Neural progenitor cell (in vitro differentiated cells): ENCODE results near the gene NECTIN3. TPM values are rescaled to one million over a fixed set of nuclear protein-coding genes. Genes with fewer than 3 reads are reported as not detected.

Experiments used
- DNase-seq: peaks from one replicate; pipeline ENCODE4 v3.0.0-alpha.2; 2016; ENCODE audit warnings: low spot score
- H2AFZ ChIP-seq: fragments of 200-600 bp; sonication (generic); replicated peaks from 2 replicates; pipeline ENCODE4 v1.6.1; 2016; ENCODE audit warnings: antibody characterized with exemption
- H3F3A ChIP-seq: fragments of 200-600 bp; sonication (generic); 2 replicates; pipeline ENCODE4 v1.6.1; 2016; ENCODE audit warnings: antibody characterized with exemption, low read depth
- H3K27ac ChIP-seq: fragments of 200-600 bp; sonication (generic); 2 replicates; pipeline ENCODE4 v1.5.1; 2016; ENCODE audit warnings: mild to moderate bottlenecking
- H3K27me3 ChIP-seq: fragments of 200-600 bp; sonication (generic); 2 replicates; pipeline ENCODE4 v1.6.1; 2016; ENCODE audit warnings: mild to moderate bottlenecking, moderate library complexity
- H3K36me3 ChIP-seq: fragments of 200-600 bp; sonication (generic); 2 replicates; pipeline ENCODE4 v1.5.1; 2016
- H3K4me1 ChIP-seq: fragments of 200-600 bp; sonication (generic); 2 replicates; pipeline ENCODE4 v1.6.1; 2016; ENCODE audit warnings: mixed run types
- H3K4me2 ChIP-seq: fragments of 200-600 bp; sonication (generic); 2 replicates; pipeline ENCODE4 v1.6.1; 2016
- H3K4me3 ChIP-seq: fragments of 200-600 bp; sonication (generic); 2 replicates; pipeline ENCODE4 v1.5.1; 2016
- H3K79me2 ChIP-seq: fragments of 200-600 bp; sonication (generic); 2 replicates; pipeline ENCODE4 v1.6.1; 2016; ENCODE audit warnings: low read depth
- H3K9ac ChIP-seq: fragments of 200-600 bp; sonication (generic); 2 replicates; pipeline ENCODE4 v1.6.1; 2016
- H3K9me3 ChIP-seq: fragments of 200-600 bp; sonication (generic); 2 replicates; pipeline ENCODE4 v1.5.1; 2016; ENCODE audit warnings: low read depth
- H4K20me1 ChIP-seq: fragments of 200-600 bp; sonication (generic); 2 replicates; pipeline ENCODE4 v1.6.1; 2016; ENCODE audit warnings: low read depth
- H3K27ac Mint-ChIP-seq: 3 replicates; pipeline ENCODE4 v1.8.0; 2021; ENCODE audit warnings: mixed read lengths
- H3K27me3 Mint-ChIP-seq: 2 replicates; pipeline ENCODE4 v1.8.0; 2022; ENCODE audit warnings: low read depth, mild to moderate bottlenecking, inconsistent platforms, moderate library complexity, mixed read lengths; ENCODE audit not compliant: insufficient read depth
- H3K36me3 Mint-ChIP-seq: 3 replicates; pipeline ENCODE4 v1.8.0; 2021; ENCODE audit warnings: mixed read lengths
- H3K4me1 Mint-ChIP-seq: 3 replicates; pipeline ENCODE4 v1.8.0; 2021; ENCODE audit warnings: mixed read lengths
- H3K4me3 Mint-ChIP-seq: 3 replicates; pipeline ENCODE4 v1.8.0; 2021; ENCODE audit warnings: mild to moderate bottlenecking, moderate library complexity, mixed read lengths
- H3K9me3 Mint-ChIP-seq: 3 replicates; pipeline ENCODE4 v1.8.0; 2020; ENCODE audit warnings: mixed read lengths
- CTCF ChIP-seq: fragments of 200-600 bp; sonication (generic); IDR thresholded peaks from 2 replicates; pipeline ENCODE4 v1.5.1; 2017; ENCODE audit warnings: antibody characterized with exemption, mild to moderate bottlenecking
- EZH2 ChIP-seq: fragments of 200-600 bp; sonication (generic); IDR thresholded peaks from 2 replicates; pipeline ENCODE4 v1.6.1; 2017; ENCODE audit warnings: antibody characterized with exemption, mild to moderate bottlenecking, moderate library complexity
- EZH2phosphoT487 ChIP-seq: fragments of 200-600 bp; sonication (generic); IDR thresholded peaks from 2 replicates; pipeline ENCODE4 v1.6.1; 2017; ENCODE audit warnings: antibody characterized with exemption
- total RNA-seq: library from RNA; depleted of rRNA; stranded (reverse); fragments of >200 nt; gene quantifications from 2 replicates; pipeline ENCODE4 v1.2.3, GENCODE V29; 2015; ENCODE audit warnings: low replicate concordance

NECTIN3 gene
- total RNA-seq, 1 donor from 2014 or later: 71.5 TPM

DNA sequence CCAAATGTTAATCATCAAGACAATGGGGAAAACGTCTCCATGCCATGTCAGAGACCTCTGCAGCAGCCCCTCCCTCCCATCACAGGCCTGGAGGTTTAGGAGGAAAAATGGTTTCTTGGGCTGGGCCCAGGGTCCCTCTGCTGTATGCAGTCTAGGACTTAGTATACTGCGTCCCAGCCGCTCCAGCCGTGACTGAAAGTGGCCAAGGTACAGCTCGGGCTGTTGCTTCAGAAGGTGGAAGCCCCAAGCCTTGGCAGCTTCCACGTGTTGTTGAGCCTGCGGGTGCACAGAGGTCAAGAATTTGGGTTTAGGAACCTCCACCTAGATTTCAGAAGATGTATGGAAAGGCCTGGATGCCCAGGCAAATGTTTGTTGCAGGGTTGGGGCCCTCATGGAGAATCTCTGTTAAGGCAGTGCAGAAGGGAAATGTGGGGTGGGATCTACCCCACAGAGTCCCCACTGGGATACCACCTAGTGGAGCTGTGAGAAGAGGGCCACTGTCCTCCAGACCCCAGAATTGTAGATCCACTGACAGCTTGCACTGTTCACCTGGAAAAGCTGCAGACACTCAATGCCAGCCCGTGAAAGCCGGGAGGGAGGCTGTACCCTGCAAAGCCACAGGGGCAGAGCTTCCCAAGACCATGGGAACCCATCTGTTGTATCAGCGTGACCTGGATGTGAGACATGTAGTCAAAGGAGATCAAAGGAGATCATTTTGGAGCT is 25.0 kb downstream of the NECTIN3 start:
- Histone ChIP-seq H3K27ac (no peak overlapping the region), H3K4me1 (no peaks in the 10 kb centered on the region), H3K9me3 (peaks cover 6% of the 10 kb centered on the region), H4K20me1 (no peaks in the 10 kb centered on the region), H3F3A (no peaks in the 10 kb centered on the region), H3K27me3 (no peaks in the 10 kb centered on the region), H3K4me2 (no peak overlapping the region), H3K4me3 (no peak overlapping the region), H2AFZ (no peak overlapping the region), H3K36me3 (no peaks in the 10 kb centered on the region), H3K9ac (no peak overlapping the region), H3K79me2 (peaks cover 100% of the 10 kb centered on the region)
- Mint-ChIP-seq H3K36me3 (peaks cover 55% of the 10 kb centered on the region), H3K27ac (no peak overlapping the region), H3K9me3 (peaks cover 77% of the 10 kb centered on the region), H3K27me3 (no peaks in the 10 kb centered on the region), H3K4me3 (no peak overlapping the region), H3K4me1 (no peaks in the 10 kb centered on the region)
- DNase-seq: no peak
- TF ChIP-seq CTCF (no peak), EZH2phosphoT487 (no peak), EZH2 (no peak)

DNA sequence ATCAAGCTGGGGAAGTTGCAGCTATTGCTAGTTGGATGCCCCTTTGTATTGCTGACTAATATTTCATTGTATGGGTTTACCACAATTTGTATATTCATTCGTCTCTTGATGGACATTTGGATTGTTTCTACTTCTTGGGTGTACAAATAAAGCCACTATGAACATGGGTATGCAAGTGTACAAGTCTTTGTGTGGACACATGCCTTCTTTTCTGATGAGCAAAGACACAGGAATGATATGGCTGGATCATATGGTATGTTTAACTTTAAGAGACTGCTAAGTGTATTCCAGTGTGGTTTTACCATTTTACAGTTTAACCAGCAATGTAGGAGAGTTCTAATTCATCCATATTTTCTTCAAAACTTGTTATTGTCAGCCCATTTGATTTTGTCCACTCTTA is 32.2 kb downstream of the NECTIN3 start:
- no peaks in the 10 kb centered on the region for H3K36me3 ChIP-seq
- H3K4me3 Mint-ChIP-seq: no peak overlapping the region
- no peaks in the 10 kb centered on the region for H4K20me1 ChIP-seq
- no peak overlapping the region for H3K27ac ChIP-seq
- no peaks in the 10 kb centered on the region for H3K27me3 Mint-ChIP-seq
- H3K9me3 Mint-ChIP-seq: peaks cover 72% of the 10 kb centered on the region
- no peak for DNase-seq
- no peak overlapping the region for H3K9ac ChIP-seq
- TF ChIP-seq CTCF (no peak), EZH2 (no peak), EZH2phosphoT487 (no peak)
- peaks cover 100% of the 10 kb centered on the region for H3K79me2 ChIP-seq
- H3K4me1 ChIP-seq: no peaks in the 10 kb centered on the region
- H3K4me2 ChIP-seq: no peak overlapping the region
- H3F3A ChIP-seq: no peaks in the 10 kb centered on the region
- H3K4me3 ChIP-seq: no peak overlapping the region
- H3K27ac Mint-ChIP-seq: no peak overlapping the region
- H3K9me3 ChIP-seq: no peaks in the 10 kb centered on the region
- H3K27me3 ChIP-seq: no peaks in the 10 kb centered on the region
- H3K36me3 Mint-ChIP-seq: peaks cover 52% of the 10 kb centered on the region
- no peaks in the 10 kb centered on the region for H3K4me1 Mint-ChIP-seq
- no peak overlapping the region for H2AFZ ChIP-seq

DNA sequence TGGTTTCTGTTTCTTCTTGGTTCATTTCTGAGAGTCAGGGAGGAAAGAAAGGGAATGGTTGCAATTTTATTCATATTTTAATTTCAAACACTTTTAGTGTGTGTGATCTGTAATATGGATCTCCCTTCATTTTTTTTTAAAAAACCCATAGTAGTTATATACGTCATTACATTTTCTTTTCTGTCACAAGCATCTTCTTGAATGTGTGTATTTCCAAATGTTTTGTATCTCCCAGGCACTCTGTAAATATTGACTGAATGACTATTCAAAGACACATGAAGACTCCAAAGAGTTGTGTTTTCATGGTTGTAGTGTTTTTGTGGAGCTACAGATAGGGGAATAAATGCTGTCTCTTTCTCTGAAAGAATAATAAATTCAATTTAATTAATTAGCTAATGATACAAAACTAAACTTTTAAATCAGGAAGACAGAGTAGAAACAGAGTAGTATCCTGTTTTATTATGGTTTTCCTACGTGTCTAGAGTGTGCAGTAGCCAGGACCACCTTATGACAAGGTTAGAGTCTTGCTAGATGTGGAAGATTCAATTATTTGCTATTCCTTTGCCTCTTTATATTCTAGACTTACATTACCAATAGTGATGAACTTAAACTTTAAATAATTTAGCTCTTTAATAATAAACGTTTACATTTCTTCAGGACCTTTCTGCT is 35.5 kb downstream of the NECTIN3 start:
- peaks cover 99% of the 10 kb centered on the region for H3K79me2 ChIP-seq
- Mint-ChIP-seq H3K4me1 (no peaks in the 10 kb centered on the region), H3K36me3 (peaks cover 47% of the 10 kb centered on the region), H3K27me3 (no peaks in the 10 kb centered on the region), H3K9me3 (peaks cover 65% of the 10 kb centered on the region), H3K27ac (no peak overlapping the region), H3K4me3 (no peak overlapping the region)
- no peaks in the 10 kb centered on the region for H3K4me1 ChIP-seq
- no peaks in the 10 kb centered on the region for H3K27me3 ChIP-seq
- no peak for TF ChIP-seq EZH2
- no peak for TF ChIP-seq EZH2phosphoT487
- TF ChIP-seq CTCF: no peak
- no peaks in the 10 kb centered on the region for H3F3A ChIP-seq
- no peaks in the 10 kb centered on the region for H4K20me1 ChIP-seq
- H2AFZ ChIP-seq: no peak overlapping the region
- DNase-seq: no peak
- no peaks in the 10 kb centered on the region for H3K36me3 ChIP-seq
- no peak overlapping the region for H3K4me3 ChIP-seq
- H3K9me3 ChIP-seq: no peaks in the 10 kb centered on the region
- no peak overlapping the region for H3K27ac ChIP-seq
- no peak overlapping the region for H3K4me2 ChIP-seq
- H3K9ac ChIP-seq: no peak overlapping the region
